K562 (cell line): ENCODE results near the gene NPM1. TPM values are rescaled to one million over a fixed set of nuclear protein-coding genes. Genes with fewer than 3 reads are reported as not detected.
"Not testable (repeated sequence)": the region's sequence is repeated elsewhere in the genome, so short reads cannot be mapped to it uniquely, and the experiment has no call there.

Source experiments
- ATAC-seq: fragments of 200-7000 bp; cut with Tn5 transposase; 3 replicates; pipeline ENCODE4 v1.9.1; 2020; ENCODE audit warnings: moderate library complexity
- BruUV-seq: library from RNA; stranded (reverse); fragments of 400-500 nt; replicated peaks from 2 replicates; lab custom pipeline; 2021; lab: Mats Ljungman, UMichigan
- CTCF ChIA-PET: fragments of 300-600 bp; formaldehyde crosslinking; extraction: SDS; loops from one replicate; lab custom pipeline; 2021; ENCODE audit warnings: low intra/inter-chr PET ratio; lab: Yijun Ruan, JAX
- POLR2A ChIA-PET: fragments of 300-600, 350-650 bp; sonication (Branson Sonifier 250); formaldehyde crosslinking; extraction: SDS; loops from one replicate; lab custom pipeline; 2021; ENCODE audit warnings: antibody characterized with exemption, inconsistent platforms; lab: Yijun Ruan, JAX
- DNase-seq, 4 experiments: peaks; one replicate each; pipeline versions ENCODE4 v3.0.0 to v3.0.0-alpha.2; 2011 to 2018; ENCODE audit warnings: low spot score in 3 of 4, mixed read lengths in 3 of 4; ENCODE audit errors: extremely low read depth in 1 of 4
- FAIRE-seq: peaks from 2 replicates; lab custom pipeline; 2011; peaks lifted over from hg19 to GRCh38; lab: Jason Lieb, UNC
- H2AFZ ChIP-seq: 2 replicates; pipeline ENCODE4 v1.6.0; 2011; ENCODE audit warnings: low read depth, low read length, control low read depth, inconsistent platforms
- H3K27ac ChIP-seq: fragments of 200-600 bp; 3 replicates; pipeline ENCODE4 v1.8.0; 2011; ENCODE audit warnings: low read depth, mild to moderate bottlenecking, control low read depth, inconsistent platforms, low read length, moderate library complexity, mixed read lengths; ENCODE audit errors: extremely low read depth
- H3K27me3 ChIP-seq, 2 experiments: fragments of 300-600 bp in 1 of 2; 2 replicates in 1 of 2; 3 replicates in 1 of 2; pipeline versions ENCODE4 v1.6.0 to v1.8.0; 2011; ENCODE audit warnings: inconsistent platforms in 2 of 2, low read length in 2 of 2, mild to moderate bottlenecking in 1 of 2, mixed read lengths in 1 of 2, moderate library complexity in 1 of 2; ENCODE audit not compliant: control insufficient read depth in 2 of 2, insufficient read depth in 2 of 2
- H3K36me3 ChIP-seq: fragments of 300-600 bp; 3 replicates; pipeline ENCODE4 v1.8.0; 2011; ENCODE audit warnings: mild to moderate bottlenecking, low read length, inconsistent platforms; ENCODE audit not compliant: control insufficient read depth, insufficient read depth
- H3K4me1 ChIP-seq, 2 experiments: fragments of 200-600 bp in 1 of 2; replicated peaks in 1 of 2; 2 replicates in 1 of 2; 3 replicates in 1 of 2; pipeline versions ENCODE4 v1.5.1 to v1.8.0; 2011; ENCODE audit warnings: inconsistent platforms in 2 of 2, low read length in 2 of 2, mild to moderate bottlenecking in 1 of 2, mixed read lengths in 1 of 2, moderate library complexity in 1 of 2; ENCODE audit not compliant: control insufficient read depth in 2 of 2, insufficient read depth in 2 of 2
- H3K4me2 ChIP-seq: 2 replicates; pipeline ENCODE4 v1.6.1; 2011; ENCODE audit warnings: low read length, control low read depth, inconsistent platforms, mixed read lengths; ENCODE audit not compliant: insufficient read depth
- H3K4me3 ChIP-seq: fragments of 200-600 bp; sonication (generic), shearing (Covaris generic); 2 replicates; pipeline ENCODE4 v1.5.1; 2016; ENCODE audit warnings: control low read depth, inconsistent platforms
- H3K79me2 ChIP-seq: fragments of 200-600 bp; 3 replicates; pipeline ENCODE4 v1.8.0; 2011; ENCODE audit warnings: low read length, inconsistent platforms; ENCODE audit not compliant: control insufficient read depth, insufficient read depth
- H3K9ac ChIP-seq, 2 experiments: 2 replicates each; pipeline versions ENCODE4 v1.6.0 to v1.6.1; 2011; ENCODE audit warnings: low read depth in 2 of 2, low read length in 2 of 2, control low read depth in 1 of 2, inconsistent platforms in 1 of 2, mild to moderate bottlenecking in 1 of 2, mixed read lengths in 1 of 2; ENCODE audit not compliant: insufficient read depth in 1 of 2
- H3K9me1 ChIP-seq: one replicate; pipeline ENCODE4 v1.6.0; 2011; ENCODE audit warnings: inconsistent platforms, mild to moderate bottlenecking, low read length, moderate library complexity; ENCODE audit not compliant: control insufficient read depth, insufficient read depth
- H3K9me3 ChIP-seq: replicated peaks from 2 replicates; pipeline ENCODE4 v1.5.1; 2011; ENCODE audit warnings: low read depth, low read length, inconsistent platforms; ENCODE audit not compliant: control insufficient read depth, insufficient read depth
- H4K20me1 ChIP-seq: replicated peaks from 2 replicates; pipeline ENCODE4 v1.6.1; 2011; ENCODE audit warnings: low read length, inconsistent platforms, mixed read lengths; ENCODE audit not compliant: control insufficient read depth, insufficient read depth
- CBX2 ChIP-seq: fragments of 200-600 bp; sonication (generic); IDR thresholded peaks from one replicate; pipeline ENCODE4 v1.6.1; 2012; ENCODE audit warnings: mild to moderate bottlenecking, low read length, inconsistent platforms; ENCODE audit not compliant: insufficient read depth, poor library complexity, severe bottlenecking
- FOSL1 ChIP-seq: fragments of 200-800 bp; sonication (Bioruptor generic); conservative IDR thresholded peaks from 2 replicates; pipeline ENCODE4 v1.6.1; 2016; ENCODE audit warnings: missing genetic modification characterization, missing compliant biosample characterization
- POLR2G ChIP-seq: fragments of 200-400 bp; formaldehyde crosslinking; IDR thresholded peaks from 2 replicates; pipeline ENCODE4 v1.6.1; 2017; ENCODE audit warnings: low read depth, mild to moderate bottlenecking, antibody characterized with exemption, low read length, moderate library complexity
- ZNF140 ChIP-seq: fragments of 250-450 bp; sonication (Bioruptor Pico); IDR thresholded peaks from 2 replicates; pipeline ENCODE4 v1.8.0; 2021; ENCODE audit warnings: moderate library complexity, mild to moderate bottlenecking, inconsistent platforms
- WGBS: fragments of 100-300 bp; shearing (Covaris generic); methylation state at CpG from one replicate; pipeline ENCODE4 v1.1.6; 2016; ENCODE audit warnings: low coverage, mixed read lengths; ENCODE audit not compliant: insufficient coverage; ENCODE audit errors: missing lambda C conversion rate; 5-methylcytosine and 5-hydroxymethylcytosine counted together
- in situ Hi-C: fragments of 300-500 bp; cut with MboI; formaldehyde crosslinking; loops from 4 replicates; pipeline ENCODE4 v1.15.0; 2018; ENCODE audit warnings: inconsistent platforms, mixed read lengths
- intact Hi-C: fragments of 100-400 bp; cut with micrococcal nuclease; formaldehyde crosslinking; loops from 2 replicates; pipeline ENCODE4 v1.14.2; 2022
- polyA plus RNA-seq, 8 experiments: library from polyadenylated mRNA; depleted of rRNA in 4 of 8; stranded (reverse) in 5 of 8; unstranded in 3 of 8; fragments of >200 nt; fragmentation: Nextera tagmentation in 2 of 8; fragmentation: Illumina TruSeq in 1 of 8; extraction: Ambion mirVana in 2 of 8; extraction: Trizol in 1 of 8; gene quantifications; 2 replicates each; pipeline versions ENCODE4 v1.2.1 to v1.2.3, GENCODE V29; 2011 to 2014; ENCODE audit warnings: inconsistent platforms in 1 of 8, missing spikeins in 1 of 8
- total RNA-seq, 7 experiments: library from RNA; depleted of rRNA in 6 of 7; stranded (reverse); fragments of >200 nt in 6 of 7; fragmentation: Illumina TruSeq in 2 of 7; extraction: Trizol in 2 of 7; gene quantifications; 2 replicates each; pipeline versions ENCODE4 v1.2.1 to v1.2.3, GENCODE V29; 2011 to 2021; ENCODE audit warnings: low replicate concordance in 1 of 7
- TF ChIP-seq, protein P1 (sequence below): sonication (generic); IDR thresholded peaks from 2 replicates; pipeline ENCODE4 v1.6.1; 2016

NPM1 gene
- total and polyA plus RNA-seq, 9 of the 15 experiments (the other 6 are each of a cell fraction or from before 2014, with no cell fraction given), result 2,438 to 6,909 (median 5,639) TPM

DNA sequence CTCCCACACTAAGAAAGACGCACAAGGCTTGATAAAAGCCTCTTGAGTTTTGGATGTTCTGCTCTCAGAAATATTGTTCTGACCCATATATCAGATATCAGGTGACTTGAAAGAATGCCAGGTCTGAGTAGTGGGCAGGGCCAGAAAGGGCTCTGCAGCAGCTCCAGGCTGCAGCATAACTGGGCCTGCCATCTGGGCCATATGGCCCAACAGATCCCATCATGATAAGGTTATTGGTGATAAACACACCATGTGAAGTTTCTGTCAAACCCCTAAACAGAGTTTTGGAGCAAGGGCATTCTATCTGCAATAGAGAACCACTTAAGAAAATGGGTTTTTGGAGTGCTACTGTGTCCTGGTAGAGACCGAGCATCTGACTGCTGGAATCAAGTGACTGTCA, 29.8 kb upstream of the NPM1 start:
- H3K9me3 ChIP-seq, result no peaks in the 10 kb centered on the region
- 3% methylated on average over 2 of the region's 2 CpGs for WGBS
- H3K4me1 ChIP-seq, result no peaks in the 10 kb centered on the region
- POLR2A ChIA-PET, result no interaction called here
- TF ChIP-seq, protein P1, sequence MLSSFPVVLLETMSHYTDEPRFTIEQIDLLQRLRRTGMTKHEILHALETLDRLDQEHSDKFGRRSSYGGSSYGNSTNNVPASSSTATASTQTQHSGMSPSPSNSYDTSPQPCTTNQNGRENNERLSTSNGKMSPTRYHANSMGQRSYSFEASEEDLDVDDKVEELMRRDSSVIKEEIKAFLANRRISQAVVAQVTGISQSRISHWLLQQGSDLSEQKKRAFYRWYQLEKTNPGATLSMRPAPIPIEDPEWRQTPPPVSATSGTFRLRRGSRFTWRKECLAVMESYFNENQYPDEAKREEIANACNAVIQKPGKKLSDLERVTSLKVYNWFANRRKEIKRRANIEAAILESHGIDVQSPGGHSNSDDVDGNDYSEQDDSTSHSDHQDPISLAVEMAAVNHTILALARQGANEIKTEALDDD, result no peak
- TF ChIP-seq POLR2G (no peak), FOSL1 (tag) (no peak), CBX2 (no peak), ZNF140 (CRISPR knock-in tag) (no peak)
- intact Hi-C loops (no loop called here), in situ Hi-C loops (no loop called here)
- ATAC-seq (no peak), DNase-seq (no peak), FAIRE-seq (no peak)
- CTCF ChIA-PET, result no interaction called here
- H3K4me2 ChIP-seq, result no peak overlapping the region
- H3K79me2 ChIP-seq, result no peaks in the 10 kb centered on the region
- no peak overlapping the region for H3K9ac ChIP-seq
- H3K27ac ChIP-seq, result no peak overlapping the region
- BruUV-seq, result no TSS peak
- no peaks in the 10 kb centered on the region for H3K36me3 ChIP-seq
- H4K20me1 ChIP-seq, result no peaks in the 10 kb centered on the region; the same call in 1 of the 2 replicates
- H3K4me3 ChIP-seq, result no peak overlapping the region
- H2AFZ ChIP-seq, result no peak overlapping the region
- peaks cover 13 to 25% of the 10 kb centered on the region in 2 experiments for H3K27me3 ChIP-seq
- H3K9me1 ChIP-seq, result no peaks in the 10 kb centered on the region

DNA sequence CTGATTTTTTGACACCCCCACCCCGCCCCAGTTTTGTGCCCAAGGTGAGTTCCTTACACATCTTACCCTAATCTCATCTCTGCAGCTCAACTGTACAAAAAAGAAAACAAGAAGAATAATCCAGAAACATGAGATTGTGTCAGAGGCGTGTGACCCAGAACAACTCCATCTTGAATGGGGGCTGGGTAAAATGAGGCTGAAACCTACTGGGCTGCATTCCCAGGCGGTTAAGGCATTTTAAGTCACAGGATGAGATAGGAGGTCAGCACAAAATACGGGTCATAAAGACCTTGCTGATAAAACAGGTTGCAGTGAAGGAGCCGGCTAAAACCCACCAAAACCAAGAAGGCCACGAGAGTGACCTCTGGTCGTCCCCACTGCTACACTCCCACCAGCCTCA, 26.5 kb upstream of the NPM1 start:
- H3K4me3 ChIP-seq, H3K9ac ChIP-seq, H3K36me3 ChIP-seq, intact Hi-C loops, H3K4me1 ChIP-seq, ATAC-seq, H3K9me3 ChIP-seq, BruUV-seq, H2AFZ ChIP-seq, H3K27ac ChIP-seq, H4K20me1 ChIP-seq, in situ Hi-C loops, POLR2A ChIA-PET, FAIRE-seq, H3K4me2 ChIP-seq, CTCF ChIA-PET, H3K9me1 ChIP-seq, DNase-seq, H3K79me2 ChIP-seq: not testable (repeated sequence)
- 0% methylated on average over 7 of the region's 7 CpGs for WGBS
- H3K27me3 ChIP-seq, result peaks cover 16 to 31% of the 10 kb centered on the region in 2 experiments

DNA sequence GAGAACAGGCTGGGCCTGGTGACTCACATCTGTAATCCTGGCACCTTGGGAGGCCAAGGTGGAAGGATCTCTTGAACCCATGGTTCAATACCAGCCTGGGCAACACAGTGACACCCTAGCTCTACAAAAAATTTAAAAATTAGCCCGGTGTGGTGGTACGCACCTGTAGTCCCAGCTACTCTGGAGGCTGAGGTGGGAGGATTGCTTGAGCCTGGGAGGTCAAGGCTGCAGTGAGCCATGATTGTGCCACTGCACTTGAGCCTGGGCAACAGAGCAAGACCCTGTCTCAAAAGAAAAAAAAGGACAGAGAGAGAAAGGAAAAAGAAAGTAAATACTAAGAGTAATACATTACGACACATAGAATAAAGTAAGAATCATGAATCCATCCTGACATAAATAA, 24.4 kb upstream of the NPM1 start:
- H2AFZ ChIP-seq, H3K4me2 ChIP-seq, H3K27ac ChIP-seq, DNase-seq, ATAC-seq, H3K9me3 ChIP-seq, H3K79me2 ChIP-seq, H3K4me3 ChIP-seq, POLR2A ChIA-PET, CTCF ChIA-PET, H4K20me1 ChIP-seq, H3K9ac ChIP-seq, in situ Hi-C loops, BruUV-seq, H3K4me1 ChIP-seq, intact Hi-C loops, H3K36me3 ChIP-seq, FAIRE-seq, H3K9me1 ChIP-seq: not testable (repeated sequence)
- H3K27me3 ChIP-seq, result peaks cover 19 to 48% of the 10 kb centered on the region in 2 experiments
- 2% methylated on average over 3 of the region's 3 CpGs for WGBS
